GM12878 (cell line): ENCODE measurements around the gene BCCIP. TPM values are rescaled to one million over a fixed set of nuclear protein-coding genes. Genes with fewer than 3 reads are reported as not detected.

Experiments used
- CEBPB ChIP-seq, 2 experiments: fragments of 150-350 bp in 1 of 2; IDR thresholded peaks; 2 replicates each; pipeline ENCODE4 v1.6.1; 2012 to 2014; ENCODE audit warnings: low read depth in 2 of 2, low read length in 2 of 2, borderline replicate concordance in 1 of 2, inconsistent platforms in 1 of 2
- SUZ12 ChIP-seq: fragments of 200-600 bp; sonication (generic); IDR thresholded peaks from one replicate; pipeline ENCODE4 v1.6.1; 2018; ENCODE audit warnings: antibody characterized with exemption, mild to moderate bottlenecking; ENCODE audit not compliant: unreplicated experiment
- TAF1 ChIP-seq: IDR thresholded peaks from 2 replicates; pipeline ENCODE4 v1.6.1; 2011; ENCODE audit warnings: mild to moderate bottlenecking, low read depth, low read length, borderline replicate concordance
- microRNA counts: library from miRNA; unstranded; fragments of <30 nt; microRNA quantifications from one replicate; lab custom pipeline; 2016
- microRNA-seq: library from miRNA; unstranded; fragments of <30 nt; microRNA quantifications from one replicate; pipeline ENCODE4, GENCODE V29; 2018
- polyA plus RNA-seq, 11 experiments: library from polyadenylated mRNA; depleted of rRNA in 4 of 11; unstranded in 6 of 11; stranded (reverse) in 5 of 11; fragments of >200 nt; fragmentation: Nextera tagmentation in 4 of 11; fragmentation: Illumina TruSeq in 1 of 11; extraction: Ambion mirVana in 4 of 11; extraction: Trizol in 1 of 11; gene quantifications; 1 replicate in 1 of 11; 2 replicates in 10 of 11; pipeline versions ENCODE4 v1.2.1 to v1.2.3, GENCODE V29; 2011 to 2016; ENCODE audit warnings: inconsistent platforms in 2 of 11, missing spikeins in 2 of 11, low read depth in 1 of 11
- small RNA-seq: library from RNA; depleted of rRNA; stranded (forward); fragments of <200 nt; gene quantifications from one replicate; pipeline ENCODE3, GENCODE V24; 2014
- total RNA-seq, 4 experiments: library from RNA; depleted of rRNA in 3 of 4; stranded (reverse); fragments of >200 nt in 3 of 4; fragmentation: Illumina TruSeq in 1 of 4; extraction: Trizol in 1 of 4; gene quantifications; 2 replicates each; pipeline versions ENCODE4 v1.2.1 to v1.2.3, GENCODE V29; 2013 to 2021
- TF ChIP-seq, protein P1 (sequence below): fragments of 450-650 bp; formaldehyde crosslinking; IDR thresholded peaks from 2 replicates; pipeline ENCODE4 v1.5.0; 2022; ENCODE audit warnings: mild to moderate bottlenecking, missing genetic modification characterization

BCCIP gene
- total and polyA plus RNA-seq, 10 of the 15 experiments (the other 5 are each of a cell fraction or from before 2014, with no cell fraction given), result 61.2 to 225 (median 127) TPM

DNA sequence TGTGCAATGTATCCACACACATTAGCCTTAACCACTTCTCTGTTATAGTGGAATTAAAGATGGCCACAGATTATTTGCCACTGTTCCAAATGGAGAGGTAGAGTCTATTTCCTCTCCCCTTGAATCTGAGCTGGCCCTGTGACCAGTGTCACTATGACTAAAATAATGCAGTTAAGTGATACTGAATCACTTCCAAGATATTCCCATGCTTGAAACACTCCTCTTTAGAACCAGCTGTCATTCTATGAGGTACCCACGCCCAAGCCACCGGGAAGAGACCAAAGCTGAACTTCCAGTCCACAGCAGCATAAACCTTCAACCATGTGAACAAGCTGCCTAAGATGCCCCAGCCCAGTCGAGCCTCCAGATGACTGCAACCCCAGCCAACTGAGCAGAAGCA is 59.9 kb downstream of the BCCIP start (continued):
- TF ChIP-seq, protein P1, sequence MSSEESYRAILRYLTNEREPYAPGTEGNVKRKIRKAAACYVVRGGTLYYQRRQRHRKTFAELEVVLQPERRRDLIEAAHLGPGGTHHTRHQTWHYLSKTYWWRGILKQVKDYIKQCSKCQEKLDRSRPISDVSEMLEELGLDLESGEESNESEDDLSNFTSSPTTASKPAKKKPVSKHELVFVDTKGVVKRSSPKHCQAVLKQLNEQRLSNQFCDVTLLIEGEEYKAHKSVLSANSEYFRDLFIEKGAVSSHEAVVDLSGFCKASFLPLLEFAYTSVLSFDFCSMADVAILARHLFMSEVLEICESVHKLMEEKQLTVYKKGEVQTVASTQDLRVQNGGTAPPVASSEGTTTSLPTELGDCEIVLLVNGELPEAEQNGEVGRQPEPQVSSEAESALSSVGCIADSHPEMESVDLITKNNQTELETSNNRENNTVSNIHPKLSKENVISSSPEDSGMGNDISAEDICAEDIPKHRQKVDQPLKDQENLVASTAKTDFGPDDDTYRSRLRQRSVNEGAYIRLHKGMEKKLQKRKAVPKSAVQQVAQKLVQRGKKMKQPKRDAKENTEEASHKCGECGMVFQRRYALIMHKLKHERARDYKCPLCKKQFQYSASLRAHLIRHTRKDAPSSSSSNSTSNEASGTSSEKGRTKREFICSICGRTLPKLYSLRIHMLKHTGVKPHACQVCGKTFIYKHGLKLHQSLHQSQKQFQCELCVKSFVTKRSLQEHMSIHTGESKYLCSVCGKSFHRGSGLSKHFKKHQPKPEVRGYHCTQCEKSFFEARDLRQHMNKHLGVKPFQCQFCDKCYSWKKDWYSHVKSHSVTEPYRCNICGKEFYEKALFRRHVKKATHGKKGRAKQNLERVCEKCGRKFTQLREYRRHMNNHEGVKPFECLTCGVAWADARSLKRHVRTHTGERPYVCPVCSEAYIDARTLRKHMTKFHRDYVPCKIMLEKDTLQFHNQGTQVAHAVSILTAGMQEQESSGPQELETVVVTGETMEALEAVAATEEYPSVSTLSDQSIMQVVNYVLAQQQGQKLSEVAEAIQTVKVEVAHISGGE (CRISPR knock-in tag), result no peak
- no peak for TF ChIP-seq SUZ12
- no peak for TF ChIP-seq TAF1
- no peak for TF ChIP-seq CEBPB (IDR thresholded peaks at IDR 0.05; ENCODE audit: borderline replicate concordance in 1 of 2, low read depth in 2 of 2, low read length in 2 of 2)

MicroRNAs within 50 kb of the gene (microRNA counts, 767-probe panel; counts per million panel counts)
- 55.3 counts per million for microRNA hsa-miR-4484 (lab: Ali Mortazavi, UCI)

Small RNAs within 50 kb of the gene (microRNA-seq; reads per million reads assigned to microRNA genes)
- gene MIR4484, result 24.5 reads per million, percentile 59 among the genes with 10 or more reads in this experiment

Small RNAs within 50 kb of the gene (small RNA-seq; reads per million reads assigned to genes)
- gene MIR4484, result not detected
- not detected for gene RF00017

Other genes starting within 250 kb of the BCCIP start
- gene TEX36, start 140.4 kb upstream of the BCCIP start, total RNA-seq (2014; rRNA removed), result not detected in 2 replicates
- not detected in 2 replicates for gene TEX36, start 140.4 kb upstream of the BCCIP start, total RNA-seq (2014; rRNA removed; fragmentation: Illumina TruSeq; extraction: Trizol)
- not detected in 2 replicates for gene TEX36, start 140.4 kb upstream of the BCCIP start, total RNA-seq (2021)
- not detected in 2 replicates for gene TEX36, start 140.4 kb upstream of the BCCIP start, polyA plus RNA-seq (2011; rRNA removed)
- not detected in 2 replicates for gene TEX36, start 140.4 kb upstream of the BCCIP start, polyA plus RNA-seq (2014; fragmentation: Illumina TruSeq; extraction: Trizol)
- gene TEX36, start 140.4 kb upstream of the BCCIP start, polyA plus RNA-seq (2014; fragmentation: Nextera tagmentation; extraction: Ambion mirVana), result not detected
- not detected in 2 replicates for gene TEX36, start 140.4 kb upstream of the BCCIP start, polyA plus RNA-seq (2014; rRNA removed)
- gene TEX36, start 140.4 kb upstream of the BCCIP start, polyA plus RNA-seq (2016; fragmentation: Nextera tagmentation; extraction: Ambion mirVana), result not detected
- 46.0 and 50.3 TPM in 2 replicates for gene EDRF1, start 103.8 kb upstream of the BCCIP start, total RNA-seq (2014; rRNA removed)
- 41.6 and 43.9 TPM in 2 replicates for gene EDRF1, start 103.8 kb upstream of the BCCIP start, total RNA-seq (2014; rRNA removed; fragmentation: Illumina TruSeq; extraction: Trizol)
- 32.3 and 38.7 TPM in 2 replicates for gene EDRF1, start 103.8 kb upstream of the BCCIP start, total RNA-seq (2021)
- 99.7 and 142 TPM in 2 replicates for gene EDRF1, start 103.8 kb upstream of the BCCIP start, polyA plus RNA-seq (2011; rRNA removed)
- 41.8 and 45.9 TPM in 2 replicates for gene EDRF1, start 103.8 kb upstream of the BCCIP start, polyA plus RNA-seq (2014; fragmentation: Illumina TruSeq; extraction: Trizol)
- gene EDRF1, start 103.8 kb upstream of the BCCIP start, polyA plus RNA-seq (2014; fragmentation: Nextera tagmentation; extraction: Ambion mirVana), result 10 to 100 TPM; 16.8 to 21.2 TPM
- 45.0 and 49.3 TPM in 2 replicates for gene EDRF1, start 103.8 kb upstream of the BCCIP start, polyA plus RNA-seq (2014; rRNA removed)
- 10 to 100 TPM; 37.3 to 46.7 TPM for gene EDRF1, start 103.8 kb upstream of the BCCIP start, polyA plus RNA-seq (2016; fragmentation: Nextera tagmentation; extraction: Ambion mirVana)
- not detected in 2 replicates for gene MMP21, start 47.7 kb upstream of the BCCIP start, total RNA-seq (2014; rRNA removed)
- gene MMP21, start 47.7 kb upstream of the BCCIP start, total RNA-seq (2014; rRNA removed; fragmentation: Illumina TruSeq; extraction: Trizol), result not detected in 2 replicates
- gene MMP21, start 47.7 kb upstream of the BCCIP start, total RNA-seq (2021), result not detected in 2 replicates
- gene MMP21, start 47.7 kb upstream of the BCCIP start, polyA plus RNA-seq (2011; rRNA removed), result not detected in 2 replicates
- not detected in 2 replicates for gene MMP21, start 47.7 kb upstream of the BCCIP start, polyA plus RNA-seq (2014; fragmentation: Illumina TruSeq; extraction: Trizol)
- not detected for gene MMP21, start 47.7 kb upstream of the BCCIP start, polyA plus RNA-seq (2014; fragmentation: Nextera tagmentation; extraction: Ambion mirVana)
- gene MMP21, start 47.7 kb upstream of the BCCIP start, polyA plus RNA-seq (2014; rRNA removed), result not detected in 2 replicates
- gene MMP21, start 47.7 kb upstream of the BCCIP start, polyA plus RNA-seq (2016; fragmentation: Nextera tagmentation; extraction: Ambion mirVana), result under 1 TPM; 0.08 to 0.24 TPM
- gene UROS, start 288 bp upstream of the BCCIP start, total RNA-seq (2014; rRNA removed), result 74.3 and 77.7 TPM in 2 replicates
- gene UROS, start 288 bp upstream of the BCCIP start, total RNA-seq (2014; rRNA removed; fragmentation: Illumina TruSeq; extraction: Trizol), result 60.6 and 62.0 TPM in 2 replicates
- gene UROS, start 288 bp upstream of the BCCIP start, total RNA-seq (2021), result 62.5 and 67.0 TPM in 2 replicates
- 29.5 and 44.6 TPM in 2 replicates for gene UROS, start 288 bp upstream of the BCCIP start, polyA plus RNA-seq (2011; rRNA removed)
- gene UROS, start 288 bp upstream of the BCCIP start, polyA plus RNA-seq (2014; fragmentation: Illumina TruSeq; extraction: Trizol), result 61.3 and 62.0 TPM in 2 replicates
- gene UROS, start 288 bp upstream of the BCCIP start, polyA plus RNA-seq (2014; fragmentation: Nextera tagmentation; extraction: Ambion mirVana), result 10 to 100 TPM in 1 of 2 experiments, 1 to 10 TPM in 1; 4.3 to 13.6 TPM
- gene UROS, start 288 bp upstream of the BCCIP start, polyA plus RNA-seq (2014; rRNA removed), result 67.9 and 71.2 TPM in 2 replicates
- gene UROS, start 288 bp upstream of the BCCIP start, polyA plus RNA-seq (2016; fragmentation: Nextera tagmentation; extraction: Ambion mirVana), result 100 to 1,000 TPM; 103 to 112 TPM
- 16.7 TPM in 2 replicates for gene DHX32, start 57.7 kb downstream of the BCCIP start, total RNA-seq (2014; rRNA removed)
- 17.0 and 17.2 TPM in 2 replicates for gene DHX32, start 57.7 kb downstream of the BCCIP start, total RNA-seq (2014; rRNA removed; fragmentation: Illumina TruSeq; extraction: Trizol)
- gene DHX32, start 57.7 kb downstream of the BCCIP start, total RNA-seq (2021), result 19.8 and 21.4 TPM in 2 replicates
- 10.4 and 13.3 TPM in 2 replicates for gene DHX32, start 57.7 kb downstream of the BCCIP start, polyA plus RNA-seq (2011; rRNA removed)
- 15.1 and 18.9 TPM in 2 replicates for gene DHX32, start 57.7 kb downstream of the BCCIP start, polyA plus RNA-seq (2014; fragmentation: Illumina TruSeq; extraction: Trizol)
- gene DHX32, start 57.7 kb downstream of the BCCIP start, polyA plus RNA-seq (2014; fragmentation: Nextera tagmentation; extraction: Ambion mirVana), result 1 to 10 TPM; 5.4 to 7.7 TPM
- 10.7 and 15.3 TPM in 2 replicates for gene DHX32, start 57.7 kb downstream of the BCCIP start, polyA plus RNA-seq (2014; rRNA removed)
- gene DHX32, start 57.7 kb downstream of the BCCIP start, polyA plus RNA-seq (2016; fragmentation: Nextera tagmentation; extraction: Ambion mirVana), result 10 to 100 TPM; 17.5 to 21.0 TPM
- 0.11 TPM in 1 of 2 replicates, not detected in the other for gene FANK1, start 73.0 kb downstream of the BCCIP start, total RNA-seq (2014; rRNA removed)
- not detected in 2 replicates for gene FANK1, start 73.0 kb downstream of the BCCIP start, total RNA-seq (2014; rRNA removed; fragmentation: Illumina TruSeq; extraction: Trizol)
- gene FANK1, start 73.0 kb downstream of the BCCIP start, total RNA-seq (2021), result not detected in 2 replicates
- 0.12 and 0.36 TPM in 2 replicates for gene FANK1, start 73.0 kb downstream of the BCCIP start, polyA plus RNA-seq (2011; rRNA removed)
- gene FANK1, start 73.0 kb downstream of the BCCIP start, polyA plus RNA-seq (2014; fragmentation: Illumina TruSeq; extraction: Trizol), result 0.15 TPM in 1 of 2 replicates, not detected in the other
- under 1 TPM in 1 of 2 experiments, not detected in 1; 0.07 TPM for gene FANK1, start 73.0 kb downstream of the BCCIP start, polyA plus RNA-seq (2014; fragmentation: Nextera tagmentation; extraction: Ambion mirVana)
- not detected in 2 replicates for gene FANK1, start 73.0 kb downstream of the BCCIP start, polyA plus RNA-seq (2014; rRNA removed)
- gene FANK1, start 73.0 kb downstream of the BCCIP start, polyA plus RNA-seq (2016; fragmentation: Nextera tagmentation; extraction: Ambion mirVana), result under 1 TPM in 1 of 2 experiments, not detected in 1; 0.16 TPM